Prostate gland (tissue), 2 donors: Measurements from ENCODE around the gene MAP10.

Experiments used
- POLR2A ChIP-seq: fragments of 450-650 bp; IDR thresholded peaks from one replicate; pipeline ENCODE4 v1.6.1; 2016; ENCODE audit warnings: antibody characterized with exemption, mild to moderate bottlenecking
- TF ChIP-seq, protein P1 (sequence below), 4 experiments: fragments of 200-600 bp in 2 of 4; fragments of 450-650 bp in 2 of 4; sonication (generic) in 2 of 4; IDR thresholded peaks; 1 replicate in 3 of 4; 2 replicates in 1 of 4; pipeline ENCODE4 v1.5.1; 2016 to 2019; ENCODE audit warnings: antibody characterized with exemption in 4 of 4, mild to moderate bottlenecking in 2 of 4, moderate library complexity in 2 of 4

DNA sequence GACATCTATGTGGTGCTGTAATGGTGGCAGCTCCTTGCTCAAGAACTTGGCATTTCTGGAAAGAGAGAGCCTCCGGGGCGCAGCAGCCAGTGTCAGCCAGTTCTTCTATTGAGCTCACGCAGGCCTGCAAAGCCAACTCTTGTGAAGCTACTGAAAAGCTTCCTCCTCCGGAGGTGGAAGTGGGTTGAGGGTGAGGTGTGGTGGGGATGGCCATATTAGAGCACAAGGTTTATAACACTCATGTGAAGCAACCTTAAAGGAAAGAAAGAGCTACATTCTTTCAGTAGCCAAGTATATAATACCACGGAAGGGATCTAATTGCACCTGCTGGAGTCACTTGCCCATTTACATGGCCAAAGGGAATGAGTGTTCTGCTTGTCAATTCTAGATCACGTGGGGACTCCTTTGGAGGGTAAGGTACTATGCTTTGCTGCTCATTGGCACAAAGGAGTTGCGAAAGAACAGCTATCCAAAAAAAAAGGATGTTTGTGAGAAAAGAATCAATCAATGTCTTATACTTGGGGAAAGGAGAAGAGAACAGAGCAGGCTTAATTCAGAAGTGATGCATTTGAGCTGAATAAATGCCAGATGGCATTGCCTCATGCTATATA lies 18.3 kb upstream of the MAP10 start:
- TF ChIP-seq, protein P1, sequence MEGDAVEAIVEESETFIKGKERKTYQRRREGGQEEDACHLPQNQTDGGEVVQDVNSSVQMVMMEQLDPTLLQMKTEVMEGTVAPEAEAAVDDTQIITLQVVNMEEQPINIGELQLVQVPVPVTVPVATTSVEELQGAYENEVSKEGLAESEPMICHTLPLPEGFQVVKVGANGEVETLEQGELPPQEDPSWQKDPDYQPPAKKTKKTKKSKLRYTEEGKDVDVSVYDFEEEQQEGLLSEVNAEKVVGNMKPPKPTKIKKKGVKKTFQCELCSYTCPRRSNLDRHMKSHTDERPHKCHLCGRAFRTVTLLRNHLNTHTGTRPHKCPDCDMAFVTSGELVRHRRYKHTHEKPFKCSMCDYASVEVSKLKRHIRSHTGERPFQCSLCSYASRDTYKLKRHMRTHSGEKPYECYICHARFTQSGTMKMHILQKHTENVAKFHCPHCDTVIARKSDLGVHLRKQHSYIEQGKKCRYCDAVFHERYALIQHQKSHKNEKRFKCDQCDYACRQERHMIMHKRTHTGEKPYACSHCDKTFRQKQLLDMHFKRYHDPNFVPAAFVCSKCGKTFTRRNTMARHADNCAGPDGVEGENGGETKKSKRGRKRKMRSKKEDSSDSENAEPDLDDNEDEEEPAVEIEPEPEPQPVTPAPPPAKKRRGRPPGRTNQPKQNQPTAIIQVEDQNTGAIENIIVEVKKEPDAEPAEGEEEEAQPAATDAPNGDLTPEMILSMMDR (IDR thresholded peaks at IDR 0.05): no peak
- no peak for TF ChIP-seq POLR2A
